IMR-90 (cell line): ENCODE results near the gene VAMP8. TPM values are rescaled to one million over a fixed set of nuclear protein-coding genes. Genes with fewer than 3 reads are reported as not detected.

Experiments
- ATAC-seq: fragments of 200-7000 bp; cut with Tn5 transposase; 2 replicates; pipeline ENCODE4 v1.9.1; 2020; ENCODE audit warnings: low read depth, mild to moderate bottlenecking, moderate library complexity
- BruUV-seq: library from RNA; stranded (reverse); fragments of 400-500 nt; replicated peaks from 2 replicates; lab custom pipeline; 2021; lab: Mats Ljungman, UMichigan
- CTCF ChIA-PET: fragments of 300-600 bp; formaldehyde crosslinking; extraction: SDS; loops from one replicate; lab custom pipeline; 2021; ENCODE audit warnings: antibody characterized with exemption; lab: Yijun Ruan, JAX
- POLR2A ChIA-PET: fragments of 300-600 bp; sonication (Branson Sonifier 250); formaldehyde crosslinking; loops from one replicate; lab custom pipeline; 2022; ENCODE audit warnings: antibody characterized with exemption; ENCODE audit not compliant: unreplicated experiment; lab: Charles Lee
- DNase-seq: peaks from one replicate; pipeline ENCODE4 v3.0.0; 2013
- H2AFZ ChIP-seq: replicated peaks from 2 replicates; pipeline ENCODE3; 2013; ENCODE audit warnings: low read length, mild to moderate bottlenecking; ENCODE audit not compliant: poor library complexity
- H2AK5ac ChIP-seq: 2 replicates; pipeline ENCODE4 v1.6.1; 2013; ENCODE audit warnings: low read depth, low read length, inconsistent platforms
- H2AK9ac ChIP-seq: replicated peaks from 2 replicates; pipeline ENCODE3; 2013; ENCODE audit warnings: mild to moderate bottlenecking, low read depth, low read length, moderate library complexity; ENCODE audit not compliant: poor library complexity
- H2BK120ac ChIP-seq: 2 replicates; pipeline ENCODE4 v1.6.1; 2013; ENCODE audit warnings: low read depth, low read length, inconsistent platforms
- H2BK15ac ChIP-seq: 3 replicates; pipeline ENCODE4 v1.6.1; 2013; ENCODE audit warnings: low read depth, low read length, inconsistent platforms
- H2BK20ac ChIP-seq: 2 replicates; pipeline ENCODE4 v1.6.1; 2013; ENCODE audit warnings: low read depth, mild to moderate bottlenecking, inconsistent platforms, low read length, moderate library complexity
- H2BK5ac ChIP-seq: 2 replicates; pipeline ENCODE4 v1.6.1; 2013; ENCODE audit warnings: mild to moderate bottlenecking, low read depth, low read length, inconsistent platforms; ENCODE audit not compliant: poor library complexity, severe bottlenecking
- H3K14ac ChIP-seq: replicated peaks from 2 replicates; pipeline ENCODE4 v1.6.1; 2013; ENCODE audit warnings: low read depth, low read length, inconsistent platforms
- H3K18ac ChIP-seq: 2 replicates; pipeline ENCODE4 v1.6.1; 2013; ENCODE audit warnings: low read depth, low read length, control low read depth
- H3K23ac ChIP-seq: 2 replicates; pipeline ENCODE4 v1.6.1; 2013; ENCODE audit warnings: low read depth, low read length, inconsistent platforms
- H3K27ac ChIP-seq: 2 replicates; pipeline ENCODE4 v1.5.1; 2013; ENCODE audit warnings: mild to moderate bottlenecking, control low read depth, low read length; ENCODE audit not compliant: insufficient read depth
- H3K27me3 ChIP-seq: 2 replicates; pipeline ENCODE4 v1.6.1; 2013; ENCODE audit warnings: low read length; ENCODE audit not compliant: control insufficient read depth, insufficient read depth
- H3K36me3 ChIP-seq: 2 replicates; pipeline ENCODE4 v1.6.1; 2013; ENCODE audit warnings: low read length, mixed read lengths; ENCODE audit not compliant: control insufficient read depth, insufficient read depth
- H3K4ac ChIP-seq: 2 replicates; pipeline ENCODE4 v1.6.1; 2013; ENCODE audit warnings: low read depth, low read length, inconsistent platforms
- H3K4me1 ChIP-seq: 2 replicates; pipeline ENCODE4 v1.6.1; 2013; ENCODE audit warnings: low read length, mixed read lengths; ENCODE audit not compliant: control insufficient read depth, insufficient read depth
- H3K4me2 ChIP-seq: 2 replicates; pipeline ENCODE4 v1.6.1; 2013; ENCODE audit warnings: low read depth, mild to moderate bottlenecking, control low read depth, low read length, moderate library complexity
- H3K4me3 ChIP-seq: 2 replicates; pipeline ENCODE4 v1.5.1; 2013; ENCODE audit warnings: low read depth, mild to moderate bottlenecking, control low read depth, low read length, moderate library complexity; ENCODE audit not compliant: insufficient read depth
- H3K56ac ChIP-seq: 2 replicates; pipeline ENCODE4 v1.6.1; 2013; ENCODE audit warnings: low read length, inconsistent platforms; ENCODE audit not compliant: insufficient read depth; ENCODE audit errors: extremely low read depth
- H3K79me1 ChIP-seq, 2 experiments: 2 replicates each; pipeline ENCODE4 v1.6.1; 2013; ENCODE audit warnings: low read length in 2 of 2, inconsistent platforms in 1 of 2, low read depth in 1 of 2
- H3K9ac ChIP-seq: 2 replicates; pipeline ENCODE4 v1.6.1; 2013; ENCODE audit warnings: low read depth, low read length, control low read depth
- H3K9me1 ChIP-seq: 2 replicates; pipeline ENCODE4 v1.6.1; 2013; ENCODE audit warnings: low read length, inconsistent platforms; ENCODE audit not compliant: insufficient read depth
- H3K9me3 ChIP-seq: 2 replicates; pipeline ENCODE4 v1.6.1; 2013; ENCODE audit warnings: low read length; ENCODE audit not compliant: control insufficient read depth, insufficient read depth
- H4K20me1 ChIP-seq: 2 replicates; pipeline ENCODE4 v1.6.1; 2013; ENCODE audit warnings: low read length, inconsistent platforms; ENCODE audit not compliant: insufficient read depth
- H4K5ac ChIP-seq: 2 replicates; pipeline ENCODE4 v1.6.1; 2013; ENCODE audit warnings: mild to moderate bottlenecking, low read depth, low read length, control low read depth
- H4K8ac ChIP-seq, 2 experiments: 2 replicates each; pipeline ENCODE4 v1.6.1; 2013; ENCODE audit warnings: low read depth in 2 of 2, low read length in 2 of 2, control low read depth in 1 of 2, inconsistent platforms in 1 of 2
- H4K91ac ChIP-seq: 2 replicates; pipeline ENCODE4 v1.6.1; 2013; ENCODE audit warnings: low read depth, low read length, inconsistent platforms; ENCODE audit not compliant: insufficient read depth
- BHLHE40 ChIP-seq: fragments of 150-350 bp; IDR thresholded peaks from 2 replicates; pipeline ENCODE4 v1.6.1; 2016; ENCODE audit warnings: mild to moderate bottlenecking, low read depth, low read length
- CEBPB ChIP-seq: IDR thresholded peaks from 2 replicates; pipeline ENCODE4 v1.6.1; 2012; ENCODE audit warnings: low read depth, low read length, improper control_type of control experiment
- CHD1 ChIP-seq: IDR thresholded peaks from 2 replicates; pipeline ENCODE4 v1.6.1; 2012; ENCODE audit warnings: low read depth, low read length, improper control_type of control experiment
- CTCF ChIP-seq: conservative IDR thresholded peaks from 2 replicates; pipeline ENCODE4 v1.5.1; 2012; ENCODE audit warnings: mild to moderate bottlenecking, low read depth, low read length, improper control_type of control experiment
- ELK1 ChIP-seq: fragments of 150-350 bp; IDR thresholded peaks from 2 replicates; pipeline ENCODE4 v1.6.1; 2016; ENCODE audit warnings: low read depth, mild to moderate bottlenecking, low read length, moderate library complexity, borderline replicate concordance
- FOS ChIP-seq: fragments of 150-350 bp; IDR thresholded peaks from 2 replicates; pipeline ENCODE4 v1.6.1; 2016; ENCODE audit warnings: low read depth, low read length
- MXI1 ChIP-seq: IDR thresholded peaks from 2 replicates; pipeline ENCODE4 v1.6.1; 2012; ENCODE audit warnings: low read depth, mild to moderate bottlenecking, low read length, moderate library complexity, borderline replicate concordance
- POLR2A ChIP-seq: IDR thresholded peaks from 2 replicates; pipeline ENCODE4 v1.6.1; 2012; ENCODE audit warnings: mild to moderate bottlenecking, low read depth, low read length
- RCOR1 ChIP-seq: IDR thresholded peaks from 2 replicates; pipeline ENCODE4 v1.6.1; 2012; ENCODE audit warnings: mild to moderate bottlenecking, low read length, improper control_type of control experiment; ENCODE audit not compliant: insufficient replicate concordance
- RFX5 ChIP-seq: IDR thresholded peaks from 2 replicates; pipeline ENCODE4 v1.8.0; 2012; ENCODE audit warnings: low read depth, mild to moderate bottlenecking, low read length, moderate library complexity
- SMC3 ChIP-seq: fragments of 150-350 bp; IDR thresholded peaks from 2 replicates; pipeline ENCODE4 v1.6.1; 2016; ENCODE audit warnings: low read depth, mild to moderate bottlenecking, antibody characterized with exemption, low read length, moderate library complexity
- USF2 ChIP-seq: fragments of 150-350 bp; IDR thresholded peaks from 2 replicates; pipeline ENCODE4 v1.6.1; 2017; ENCODE audit warnings: mild to moderate bottlenecking, antibody characterized with exemption, low read length, low read depth
- WGBS, 2 experiments: methylation state at CpG; one replicate each; pipeline versions ENCODE4 v1.1.5 to v1.1.7; 2013; ENCODE audit warnings: missing lambda C conversion rate in 2 of 2; ENCODE audit not compliant: insufficient read length in 1 of 2; ENCODE audit errors: extremely low coverage in 2 of 2; 5-methylcytosine and 5-hydroxymethylcytosine counted together
- dilution Hi-C: fragments of 300-500 bp; cut with HindIII; formaldehyde crosslinking; loops from one replicate; pipeline ENCODE4 v1.14.3; 2018; ENCODE audit warnings: low sequenced_read_pairs; ENCODE audit not compliant: unreplicated experiment
- in situ Hi-C: fragments of 300-500 bp; cut with MboI; formaldehyde crosslinking; loops from 3 replicates; pipeline ENCODE4 v1.14.3; 2019; ENCODE audit warnings: low sequenced_read_pairs, inconsistent platforms, mixed read lengths
- intact Hi-C: fragments of 100-400 bp; cut with micrococcal nuclease; formaldehyde crosslinking; loops from 2 replicates; pipeline ENCODE4 v1.10.0; 2022
- polyA plus RNA-seq, 3 experiments: library from polyadenylated mRNA; depleted of rRNA; stranded (reverse); fragments of >200 nt; gene quantifications; 2 replicates each; pipeline ENCODE4 v1.2.3, GENCODE V29; 2012; ENCODE audit warnings: low replicate concordance in 1 of 3
- total RNA-seq: library from RNA; depleted of rRNA; stranded (reverse); fragments of >200 nt; gene quantifications from 2 replicates; pipeline ENCODE4 v1.2.3, GENCODE V29; 2012

Gene VAMP8
- total and polyA plus RNA-seq, 2 of the 4 experiments (the other 2 are of a cell fraction) = 0.90 to 1.9 TPM

GRCh38 chr2:85611705-85612587, 34.6 kb downstream of the VAMP8 start, which contains the start of gene C2orf68:
C2orf68 (minus strand) TSS chr2:85612066; CDS start chr2:85611984, 82 bp downstream.
- Histone ChIP-seq H3K4me2 (peak within 1 kb of the TSS; percentile 97), H4K5ac (peak within 1 kb of the TSS; percentile 100), H4K8ac (peak within 1 kb of the TSS; percentile 80 to 100), H3K9ac (peak within 1 kb of the TSS; percentile 89), H4K91ac (peak within 1 kb of the TSS; percentile 71), H3K9me3 (no peaks in the 10 kb centered on the region), H3K4ac (peak within 1 kb of the TSS; percentile 83), H3K36me3 (peaks cover 21% of the 10 kb centered on the region), H2BK15ac (peak within 1 kb of the TSS; percentile 1; the same call in 1 of the 3 replicates), H2BK120ac (0 out of 2 replicates have a peak within 1 kb of the TSS, but pooled peaks have one; percentile 17), H3K27me3 (no peaks in the 10 kb centered on the region), H2BK5ac (peak within 1 kb of the TSS; percentile 59), H3K4me3 (peak within 1 kb of the TSS; percentile 83), H3K14ac (peak within 1 kb of the TSS; percentile 81), H2AK5ac (peak within 1 kb of the TSS; percentile 88), H4K20me1 (0 out of 2 replicates have a peak, but pooled peaks cover 5% of the 10 kb centered on the region), H3K9me1 (peaks cover 11% of the 10 kb centered on the region), H3K23ac (peak within 1 kb of the TSS; percentile 61), H2AK9ac (peak within 1 kb of the TSS; percentile 78), H3K18ac (peak within 1 kb of the TSS; percentile 72), H3K79me1 (peaks cover 28 to 52% of the 10 kb centered on the region in 2 experiments), H2BK20ac (no peak within 1 kb of the TSS), H3K4me1 (no peaks in the 10 kb centered on the region), H3K27ac (peak within 1 kb of the TSS; percentile 67), H3K56ac (peak within 1 kb of the TSS; percentile 77), H2AFZ (peak within 1 kb of the TSS; percentile 96)
- dilution Hi-C loops = no loop called here
- ATAC-seq (peak; percentile 80), DNase-seq (peak; percentile 79)
- intact Hi-C loops = no loop called here
- in situ Hi-C loops = no loop called here
- TSS peak; percentile 50 for BruUV-seq
- POLR2A ChIA-PET = interaction anchor here (0.7 to 1.0 kb wide), 4 partner anchors 11 to 284 kb away, joined by 3 to 6 read pairs (median 4); partner anchors contain the start of genes TGOLN2 and VAMP8
- CTCF ChIA-PET = interaction anchor here (0.6 to 0.7 kb wide), 2 partner anchors 37 to 114 kb away, joined by 3 to 4 read pairs; no protein-coding TSS in a partner anchor
- 6% methylated on average over 23 of the region's 73 CpGs; no CpG with 5 or more reads in 1 of the 2 experiments for WGBS, 2 experiments
- TF ChIP-seq RCOR1 (no peak), ELK1 (no peak), USF2 (0 out of 2 replicates have a peak, but pooled peaks have one; percentile 5), CHD1 (no peak), CTCF (no peak), RFX5 (no peak), BHLHE40 (no peak), MXI1 (0 out of 2 replicates have a peak, but pooled peaks have one; percentile 22), POLR2A (peak; percentile 84), SMC3 (no peak), FOS (no peak), CEBPB (no peak)
